ENCODE measurements around the gene RPTOR.

RPTOR gene

GRCh38 chr17:80839970-80840369 lies 295.3 kb downstream of the RPTOR start:
- no peak for DNase-seq

GRCh38 chr17:80842456-80843013 lies 297.9 kb downstream of the RPTOR start:
- DNase-seq, result no peak

- DNase-seq, result no peak
These were observed 299.1 kb downstream of the RPTOR start for GRCh38 chr17:80843741-80844156.

- no peak for DNase-seq
These were observed 299.9 kb downstream of the RPTOR start for GRCh38 chr17:80844418-80844990.

- DNase-seq, result no peak
These were observed 300.6 kb downstream of the RPTOR start for GRCh38 chr17:80845069-80845862.

GRCh38 chr17:80845863-80846671 lies 301.4 kb downstream of the RPTOR start:
- no peak for DNase-seq

GRCh38 chr17:80846932-80847331 lies 302.3 kb downstream of the RPTOR start:
- DNase-seq, result no peak

- DNase-seq, result no peak
These were observed 303.0 kb downstream of the RPTOR start for GRCh38 chr17:80847496-80848230.

GRCh38 chr17:80848449-80849102 lies 303.9 kb downstream of the RPTOR start:
- DNase-seq, result no peak

GRCh38 chr17:80849119-80849518 lies 304.5 kb downstream of the RPTOR start:
- DNase-seq, result no peak

- no peak for DNase-seq
These were observed 305.5 kb downstream of the RPTOR start for GRCh38 chr17:80850109-80850508.

GRCh38 chr17:80850817-80851216 lies 306.2 kb downstream of the RPTOR start:
- DNase-seq, result no peak

- DNase-seq, result no peak
These were observed 306.8 kb downstream of the RPTOR start for GRCh38 chr17:80851277-80851925.

GRCh38 chr17:80852476-80853015 lies 307.9 kb downstream of the RPTOR start:
- no peak for DNase-seq

- DNase-seq, result no peak
These were observed 308.4 kb downstream of the RPTOR start for GRCh38 chr17:80853076-80853475.

- DNase-seq, result no peak
These were observed 309.6 kb downstream of the RPTOR start for GRCh38 chr17:80854220-80854619.

GRCh38 chr17:80855196-80855947 lies 310.7 kb downstream of the RPTOR start:
- no peak for DNase-seq

GRCh38 chr17:80855948-80856862 lies 311.6 kb downstream of the RPTOR start:
- no peak for DNase-seq
